K562 (cell line): ENCODE data around the gene BNIP5. TPM values are rescaled to one million over a fixed set of nuclear protein-coding genes. Genes with fewer than 3 reads are reported as not detected.

Experiments
- ATAC-seq: fragments of 200-7000 bp; cut with Tn5 transposase; 3 replicates; pipeline ENCODE4 v1.9.1; 2020; ENCODE audit warnings: moderate library complexity
- BruUV-seq: library from RNA; stranded (reverse); fragments of 400-500 nt; replicated peaks from 2 replicates; lab custom pipeline; 2021; lab: Mats Ljungman, UMichigan
- CTCF ChIA-PET: fragments of 300-600 bp; formaldehyde crosslinking; extraction: SDS; loops from one replicate; lab custom pipeline; 2021; ENCODE audit warnings: low intra/inter-chr PET ratio; lab: Yijun Ruan, JAX
- POLR2A ChIA-PET: fragments of 300-600, 350-650 bp; sonication (Branson Sonifier 250); formaldehyde crosslinking; extraction: SDS; loops from one replicate; lab custom pipeline; 2021; ENCODE audit warnings: antibody characterized with exemption, inconsistent platforms; lab: Yijun Ruan, JAX
- DNase-seq, 4 experiments: peaks; one replicate each; pipeline versions ENCODE4 v3.0.0 to v3.0.0-alpha.2; 2011 to 2018; ENCODE audit warnings: low spot score in 3 of 4, mixed read lengths in 3 of 4; ENCODE audit errors: extremely low read depth in 1 of 4
- FAIRE-seq: peaks from 2 replicates; lab custom pipeline; 2011; peaks lifted over from hg19 to GRCh38; lab: Jason Lieb, UNC
- H2AFZ ChIP-seq: 2 replicates; pipeline ENCODE4 v1.6.0; 2011; ENCODE audit warnings: low read depth, low read length, control low read depth, inconsistent platforms
- H3K27ac ChIP-seq: fragments of 200-600 bp; 3 replicates; pipeline ENCODE4 v1.8.0; 2011; ENCODE audit warnings: low read depth, mild to moderate bottlenecking, control low read depth, inconsistent platforms, low read length, moderate library complexity, mixed read lengths; ENCODE audit errors: extremely low read depth
- H3K27me3 ChIP-seq, 2 experiments: fragments of 300-600 bp in 1 of 2; 2 replicates in 1 of 2; 3 replicates in 1 of 2; pipeline versions ENCODE4 v1.6.0 to v1.8.0; 2011; ENCODE audit warnings: inconsistent platforms in 2 of 2, low read length in 2 of 2, mild to moderate bottlenecking in 1 of 2, mixed read lengths in 1 of 2, moderate library complexity in 1 of 2; ENCODE audit not compliant: control insufficient read depth in 2 of 2, insufficient read depth in 2 of 2
- H3K36me3 ChIP-seq: fragments of 300-600 bp; 3 replicates; pipeline ENCODE4 v1.8.0; 2011; ENCODE audit warnings: mild to moderate bottlenecking, low read length, inconsistent platforms; ENCODE audit not compliant: control insufficient read depth, insufficient read depth
- H3K4me1 ChIP-seq, 2 experiments: fragments of 200-600 bp in 1 of 2; replicated peaks in 1 of 2; 2 replicates in 1 of 2; 3 replicates in 1 of 2; pipeline versions ENCODE4 v1.5.1 to v1.8.0; 2011; ENCODE audit warnings: inconsistent platforms in 2 of 2, low read length in 2 of 2, mild to moderate bottlenecking in 1 of 2, mixed read lengths in 1 of 2, moderate library complexity in 1 of 2; ENCODE audit not compliant: control insufficient read depth in 2 of 2, insufficient read depth in 2 of 2
- H3K4me2 ChIP-seq: 2 replicates; pipeline ENCODE4 v1.6.1; 2011; ENCODE audit warnings: low read length, control low read depth, inconsistent platforms, mixed read lengths; ENCODE audit not compliant: insufficient read depth
- H3K4me3 ChIP-seq: fragments of 200-600 bp; sonication (generic), shearing (Covaris generic); 2 replicates; pipeline ENCODE4 v1.5.1; 2016; ENCODE audit warnings: control low read depth, inconsistent platforms
- H3K79me2 ChIP-seq: fragments of 200-600 bp; 3 replicates; pipeline ENCODE4 v1.8.0; 2011; ENCODE audit warnings: low read length, inconsistent platforms; ENCODE audit not compliant: control insufficient read depth, insufficient read depth
- H3K9ac ChIP-seq, 2 experiments: 2 replicates each; pipeline versions ENCODE4 v1.6.0 to v1.6.1; 2011; ENCODE audit warnings: low read depth in 2 of 2, low read length in 2 of 2, control low read depth in 1 of 2, inconsistent platforms in 1 of 2, mild to moderate bottlenecking in 1 of 2, mixed read lengths in 1 of 2; ENCODE audit not compliant: insufficient read depth in 1 of 2
- H3K9me1 ChIP-seq: one replicate; pipeline ENCODE4 v1.6.0; 2011; ENCODE audit warnings: inconsistent platforms, mild to moderate bottlenecking, low read length, moderate library complexity; ENCODE audit not compliant: control insufficient read depth, insufficient read depth
- H3K9me3 ChIP-seq: replicated peaks from 2 replicates; pipeline ENCODE4 v1.5.1; 2011; ENCODE audit warnings: low read depth, low read length, inconsistent platforms; ENCODE audit not compliant: control insufficient read depth, insufficient read depth
- H4K20me1 ChIP-seq: replicated peaks from 2 replicates; pipeline ENCODE4 v1.6.1; 2011; ENCODE audit warnings: low read length, inconsistent platforms, mixed read lengths; ENCODE audit not compliant: control insufficient read depth, insufficient read depth
- NFIC ChIP-seq: fragments of 450-650 bp; IDR thresholded peaks from 2 replicates; pipeline ENCODE4 v1.6.1; 2017; ENCODE audit warnings: mild to moderate bottlenecking, inconsistent platforms
- WGBS: fragments of 100-300 bp; shearing (Covaris generic); methylation state at CpG from one replicate; pipeline ENCODE4 v1.1.6; 2016; ENCODE audit warnings: low coverage, mixed read lengths; ENCODE audit not compliant: insufficient coverage; ENCODE audit errors: missing lambda C conversion rate; 5-methylcytosine and 5-hydroxymethylcytosine counted together
- in situ Hi-C: fragments of 300-500 bp; cut with MboI; formaldehyde crosslinking; loops from 4 replicates; pipeline ENCODE4 v1.15.0; 2018; ENCODE audit warnings: inconsistent platforms, mixed read lengths
- intact Hi-C: fragments of 100-400 bp; cut with micrococcal nuclease; formaldehyde crosslinking; loops from 2 replicates; pipeline ENCODE4 v1.14.2; 2022
- polyA plus RNA-seq, 8 experiments: library from polyadenylated mRNA; depleted of rRNA in 4 of 8; stranded (reverse) in 5 of 8; unstranded in 3 of 8; fragments of >200 nt; fragmentation: Nextera tagmentation in 2 of 8; fragmentation: Illumina TruSeq in 1 of 8; extraction: Ambion mirVana in 2 of 8; extraction: Trizol in 1 of 8; gene quantifications; 2 replicates each; pipeline versions ENCODE4 v1.2.1 to v1.2.3, GENCODE V29; 2011 to 2014; ENCODE audit warnings: inconsistent platforms in 1 of 8, missing spikeins in 1 of 8
- total RNA-seq, 7 experiments: library from RNA; depleted of rRNA in 6 of 7; stranded (reverse); fragments of >200 nt in 6 of 7; fragmentation: Illumina TruSeq in 2 of 7; extraction: Trizol in 2 of 7; gene quantifications; 2 replicates each; pipeline versions ENCODE4 v1.2.1 to v1.2.3, GENCODE V29; 2011 to 2021; ENCODE audit warnings: low replicate concordance in 1 of 7
- TF ChIP-seq, protein P1 (sequence below): fragments of 250-450 bp; sonication (Bioruptor Pico); IDR thresholded peaks from 2 replicates; pipeline ENCODE4 v1.8.0; 2021; ENCODE audit warnings: moderate library complexity, mild to moderate bottlenecking, inconsistent platforms
- TF ChIP-seq, protein P2 (sequence below): fragments of 450-650 bp; formaldehyde crosslinking; IDR thresholded peaks from 2 replicates; pipeline ENCODE4 v1.4.0; 2020; ENCODE audit warnings: mild to moderate bottlenecking, moderate library complexity
- TF ChIP-seq, protein P3 (sequence below): fragments of 450-650 bp; IDR thresholded peaks from 2 replicates; pipeline ENCODE4 v1.6.1; 2016

The BNIP5 gene
- total and polyA plus RNA-seq, 9 of the 15 experiments (the other 6 are each of a cell fraction or from before 2014, with no cell fraction given): not detected

DNA sequence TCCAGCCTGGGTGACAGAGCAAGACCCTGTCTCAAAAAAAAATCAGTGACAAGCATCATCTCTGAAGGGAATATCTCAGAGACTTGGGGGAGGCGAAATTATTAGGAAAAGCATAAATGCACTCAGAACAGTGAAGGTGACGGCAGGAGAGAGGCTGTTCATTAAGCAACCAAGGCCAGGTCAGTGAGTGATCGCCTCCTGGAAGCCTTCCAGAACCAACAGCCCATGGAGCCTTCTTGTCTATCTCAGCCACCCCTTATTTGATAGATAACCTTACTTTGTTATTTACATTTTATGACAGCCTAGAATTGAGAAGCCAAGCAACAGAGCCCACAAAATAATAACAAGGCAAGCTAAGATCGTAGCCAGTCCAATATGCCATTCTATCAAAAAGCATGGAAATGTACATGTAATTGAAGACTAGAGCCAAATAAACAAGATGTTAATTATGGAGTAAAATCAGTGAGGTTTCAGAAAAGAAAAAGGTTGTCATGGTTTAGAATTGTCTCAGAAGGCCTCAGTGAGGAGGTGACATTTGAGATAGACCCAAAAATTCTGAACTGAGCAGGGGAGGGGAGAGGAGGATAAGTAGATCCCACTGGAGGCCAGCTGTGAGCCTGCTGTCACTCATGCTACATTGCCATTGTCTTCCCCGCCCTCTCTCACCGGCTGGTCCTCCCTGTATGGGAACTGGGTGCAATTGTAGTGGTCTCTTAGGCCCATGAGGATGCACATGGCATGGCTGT is 17.8 kb downstream of the BNIP5 start:
- ATAC-seq: peak; percentile 36; the same call in 1 of the 3 replicates
- peaks cover 0 to 5% of the 10 kb centered on the region in 2 experiments; a peak in 2 of 5 replicates for H3K4me1 ChIP-seq
- H3K27ac ChIP-seq: no peak overlapping the region
- FAIRE-seq: no peak
- no peak overlapping the region for H2AFZ ChIP-seq
- no peaks in the 10 kb centered on the region for H3K36me3 ChIP-seq
- no peak overlapping the region for H3K4me2 ChIP-seq
- no peaks in the 10 kb centered on the region for H4K20me1 ChIP-seq
- POLR2A ChIA-PET: interaction anchor here (0.6 to 1.5 kb wide), 9 partner anchors 10 to 334 kb away, joined by 3 to 6 read pairs (median 3); no protein-coding TSS in a partner anchor
- 2% methylated on average over 6 of the region's 6 CpGs for WGBS
- CTCF ChIA-PET: no interaction called here
- intact Hi-C loops: loop anchor here (2.0 kb wide), 1 partner anchor 16 kb away; no protein-coding TSS in a partner anchor
- H3K9me3 ChIP-seq: no peaks in the 10 kb centered on the region
- BruUV-seq: no TSS peak
- H3K9me1 ChIP-seq: no peaks in the 10 kb centered on the region
- no peaks in the 10 kb centered on the region for H3K79me2 ChIP-seq
- peaks cover 22 to 74% of the 10 kb centered on the region in 2 experiments; a peak in 4 of 5 replicates for H3K27me3 ChIP-seq
- no peak overlapping the region for H3K4me3 ChIP-seq
- no peak for DNase-seq
- in situ Hi-C loops: no loop called here
- H3K9ac ChIP-seq: no peak overlapping the region
- TF ChIP-seq NFIC: 0 out of 2 replicates have a peak, but pooled peaks have one; percentile 20
- TF ChIP-seq, protein P1, sequence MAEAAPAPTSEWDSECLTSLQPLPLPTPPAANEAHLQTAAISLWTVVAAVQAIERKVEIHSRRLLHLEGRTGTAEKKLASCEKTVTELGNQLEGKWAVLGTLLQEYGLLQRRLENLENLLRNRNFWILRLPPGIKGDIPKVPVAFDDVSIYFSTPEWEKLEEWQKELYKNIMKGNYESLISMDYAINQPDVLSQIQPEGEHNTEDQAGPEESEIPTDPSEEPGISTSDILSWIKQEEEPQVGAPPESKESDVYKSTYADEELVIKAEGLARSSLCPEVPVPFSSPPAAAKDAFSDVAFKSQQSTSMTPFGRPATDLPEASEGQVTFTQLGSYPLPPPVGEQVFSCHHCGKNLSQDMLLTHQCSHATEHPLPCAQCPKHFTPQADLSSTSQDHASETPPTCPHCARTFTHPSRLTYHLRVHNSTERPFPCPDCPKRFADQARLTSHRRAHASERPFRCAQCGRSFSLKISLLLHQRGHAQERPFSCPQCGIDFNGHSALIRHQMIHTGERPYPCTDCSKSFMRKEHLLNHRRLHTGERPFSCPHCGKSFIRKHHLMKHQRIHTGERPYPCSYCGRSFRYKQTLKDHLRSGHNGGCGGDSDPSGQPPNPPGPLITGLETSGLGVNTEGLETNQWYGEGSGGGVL (CRISPR knock-in tag): no peak
- TF ChIP-seq, protein P2, sequence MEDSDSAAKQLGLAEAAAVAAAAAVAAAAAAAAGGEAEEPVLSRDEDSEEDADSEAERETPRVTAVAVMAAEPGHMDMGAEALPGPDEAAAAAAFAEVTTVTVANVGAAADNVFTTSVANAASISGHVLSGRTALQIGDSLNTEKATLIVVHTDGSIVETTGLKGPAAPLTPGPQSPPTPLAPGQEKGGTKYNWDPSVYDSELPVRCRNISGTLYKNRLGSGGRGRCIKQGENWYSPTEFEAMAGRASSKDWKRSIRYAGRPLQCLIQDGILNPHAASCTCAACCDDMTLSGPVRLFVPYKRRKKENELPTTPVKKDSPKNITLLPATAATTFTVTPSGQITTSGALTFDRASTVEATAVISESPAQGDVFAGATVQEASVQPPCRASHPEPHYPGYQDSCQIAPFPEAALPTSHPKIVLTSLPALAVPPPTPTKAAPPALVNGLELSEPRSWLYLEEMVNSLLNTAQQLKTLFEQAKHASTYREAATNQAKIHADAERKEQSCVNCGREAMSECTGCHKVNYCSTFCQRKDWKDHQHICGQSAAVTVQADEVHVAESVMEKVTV: no peak
- TF ChIP-seq, protein P3, sequence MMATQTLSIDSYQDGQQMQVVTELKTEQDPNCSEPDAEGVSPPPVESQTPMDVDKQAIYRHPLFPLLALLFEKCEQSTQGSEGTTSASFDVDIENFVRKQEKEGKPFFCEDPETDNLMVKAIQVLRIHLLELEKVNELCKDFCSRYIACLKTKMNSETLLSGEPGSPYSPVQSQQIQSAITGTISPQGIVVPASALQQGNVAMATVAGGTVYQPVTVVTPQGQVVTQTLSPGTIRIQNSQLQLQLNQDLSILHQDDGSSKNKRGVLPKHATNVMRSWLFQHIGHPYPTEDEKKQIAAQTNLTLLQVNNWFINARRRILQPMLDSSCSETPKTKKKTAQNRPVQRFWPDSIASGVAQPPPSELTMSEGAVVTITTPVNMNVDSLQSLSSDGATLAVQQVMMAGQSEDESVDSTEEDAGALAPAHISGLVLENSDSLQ: peak; percentile 93
